ENCODE data around the gene FOXG1. TPM values are rescaled to one million over a fixed set of nuclear protein-coding genes. Genes with fewer than 3 reads are reported as not detected.

FOXG1 gene
- polyA plus RNA-seq, 2 of the 4 experiments (the other 2 are of a cell fraction) = 0.01 to 0.10 TPM

- TF ChIP-seq NR3C1 (IDR thresholded peaks at IDR 0.05) (no peak), KDM1A (IDR thresholded peaks at IDR 0.05; ENCODE audit: low read depth) (no peak)
These were observed 15.0 kb upstream of the FOXG1 start (continued) for GRCh38 chr14:28751467-28752058.

GRCh38 chr14:28754209-28754985, 12.2 kb upstream of the FOXG1 start:
- ChIA-PET CTCF (interaction anchor here (0.6 to 3.2 kb wide), 23 partner anchors 8 to 1516 kb away, joined by 3 to 21 read pairs (median 4); partner anchors contain the start of gene FOXG1), POLR2A (no interaction called here)
- H3K4me2 ChIP-seq = no peak overlapping the region
- H3K27ac ChIP-seq = no peak overlapping the region
- peak; percentile 81 for TF ChIP-seq CTCF (IDR thresholded peaks at IDR 0.05)
- TF ChIP-seq MYC (IDR thresholded peaks at IDR 0.05; ENCODE audit: borderline replicate concordance, low read length) = no peak
- TF ChIP-seq SMC3 (IDR thresholded peaks at IDR 0.05) = peak; percentile 58
- TF ChIP-seq RCOR1 (IDR thresholded peaks at IDR 0.05; ENCODE audit: low read depth, low read length) = no peak
- TF ChIP-seq, protein P1, sequence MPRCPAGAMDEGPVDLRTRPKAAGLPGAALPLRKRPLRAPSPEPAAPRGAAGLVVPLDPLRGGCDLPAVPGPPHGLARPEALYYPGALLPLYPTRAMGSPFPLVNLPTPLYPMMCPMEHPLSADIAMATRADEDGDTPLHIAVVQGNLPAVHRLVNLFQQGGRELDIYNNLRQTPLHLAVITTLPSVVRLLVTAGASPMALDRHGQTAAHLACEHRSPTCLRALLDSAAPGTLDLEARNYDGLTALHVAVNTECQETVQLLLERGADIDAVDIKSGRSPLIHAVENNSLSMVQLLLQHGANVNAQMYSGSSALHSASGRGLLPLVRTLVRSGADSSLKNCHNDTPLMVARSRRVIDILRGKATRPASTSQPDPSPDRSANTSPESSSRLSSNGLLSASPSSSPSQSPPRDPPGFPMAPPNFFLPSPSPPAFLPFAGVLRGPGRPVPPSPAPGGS (IDR thresholded peaks at IDR 0.05) = no peak
- no peak for TF ChIP-seq PBX3 (IDR thresholded peaks at IDR 0.05)
- TF ChIP-seq RAD21 (conservative IDR thresholded peaks at IDR 0.05 in 1 of 2, IDR thresholded peaks at IDR 0.05 in 1 of 2) = peak; percentile 79 to 84
- no peak overlapping the region for H3K4me3 ChIP-seq
- H3K4me1 ChIP-seq = no peaks in the 10 kb centered on the region
- FAIRE-seq (no peak), ATAC-seq (peak; percentile 75 to 85; a peak in 4 of 6 replicates), DNase-seq (ENCODE audit: low read depth in 1 of 2, low spot score in 1 of 2) (peak; percentile 40 to 57)
- WGBS (ENCODE audit: missing lambda C conversion rate) = 12% methylated on average over 9 of the region's 9 CpGs
- no peaks in the 10 kb centered on the region for H3K9me3 ChIP-seq

DNA sequence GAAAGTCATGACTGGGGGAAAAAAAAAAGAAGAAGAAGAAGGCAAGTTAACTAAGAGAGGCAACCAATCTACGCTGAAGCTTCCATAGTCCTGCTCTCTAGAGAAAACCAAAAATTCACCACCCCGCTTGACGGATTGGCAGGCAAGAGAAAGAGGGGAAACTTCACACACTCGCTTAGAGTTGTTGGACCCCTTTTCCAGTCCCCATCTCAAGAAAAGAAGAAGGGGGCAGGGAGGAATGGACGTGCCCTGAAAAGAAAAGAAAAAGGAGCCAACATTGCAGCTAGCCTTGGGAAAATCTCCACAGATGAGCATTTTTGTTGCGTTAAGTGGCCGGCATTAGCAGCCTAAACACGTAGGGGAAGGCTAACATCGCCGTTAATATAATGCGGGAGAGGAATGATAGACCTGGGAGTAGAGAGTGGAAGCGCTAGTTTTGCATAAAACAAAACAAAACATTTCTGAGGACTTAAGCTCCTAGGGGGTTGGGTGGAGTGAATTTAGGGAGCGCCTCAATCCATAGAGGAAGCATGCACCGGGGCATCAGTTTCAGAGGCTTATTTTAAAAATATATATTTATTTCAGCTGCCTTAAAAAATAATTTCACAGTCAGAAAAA, 11.3 kb upstream of the FOXG1 start:
- POLR2A ChIA-PET = no interaction called here
- ATAC-seq (no peak), DNase-seq (ENCODE audit: low read depth in 1 of 2, low spot score in 1 of 2) (no peak), FAIRE-seq (no peak)
- Histone ChIP-seq H3K27ac (no peak overlapping the region), H3K4me2 (no peak overlapping the region), H3K9me3 (no peaks in the 10 kb centered on the region), H3K4me1 (no peaks in the 10 kb centered on the region), H3K4me3 (no peak overlapping the region)
- CTCF ChIA-PET = interaction anchor here (0.6 to 3.2 kb wide), 20 partner anchors 9 to 1515 kb away, joined by 3 to 21 read pairs (median 4); partner anchors contain the start of gene FOXG1
- 64% methylated on average over 14 of the region's 14 CpGs for WGBS (ENCODE audit: missing lambda C conversion rate)
- no peak for TF ChIP-seq HOXA7 (CRISPR knock-in tag; IDR thresholded peaks at IDR 0.05)
- TF ChIP-seq CHD2 (IDR thresholded peaks at IDR 0.05; ENCODE audit: low read length, partially characterized antibody) = no peak
- TF ChIP-seq, protein P2, sequence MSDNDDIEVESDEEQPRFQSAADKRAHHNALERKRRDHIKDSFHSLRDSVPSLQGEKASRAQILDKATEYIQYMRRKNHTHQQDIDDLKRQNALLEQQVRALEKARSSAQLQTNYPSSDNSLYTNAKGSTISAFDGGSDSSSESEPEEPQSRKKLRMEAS (IDR thresholded peaks at IDR 0.05) = no peak
- no peak for TF ChIP-seq HOXB5 (CRISPR knock-in tag; IDR thresholded peaks at IDR 0.05)
- TF ChIP-seq, protein P3, sequence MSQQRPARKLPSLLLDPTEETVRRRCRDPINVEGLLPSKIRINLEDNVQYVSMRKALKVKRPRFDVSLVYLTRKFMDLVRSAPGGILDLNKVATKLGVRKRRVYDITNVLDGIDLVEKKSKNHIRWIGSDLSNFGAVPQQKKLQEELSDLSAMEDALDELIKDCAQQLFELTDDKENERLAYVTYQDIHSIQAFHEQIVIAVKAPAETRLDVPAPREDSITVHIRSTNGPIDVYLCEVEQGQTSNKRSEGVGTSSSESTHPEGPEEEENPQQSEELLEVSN (IDR thresholded peaks at IDR 0.05; ENCODE audit: borderline replicate concordance, low read depth) = no peak
- TF ChIP-seq MYC (IDR thresholded peaks at IDR 0.05; ENCODE audit: borderline replicate concordance, low read length) = no peak
- TF ChIP-seq, protein P4, sequence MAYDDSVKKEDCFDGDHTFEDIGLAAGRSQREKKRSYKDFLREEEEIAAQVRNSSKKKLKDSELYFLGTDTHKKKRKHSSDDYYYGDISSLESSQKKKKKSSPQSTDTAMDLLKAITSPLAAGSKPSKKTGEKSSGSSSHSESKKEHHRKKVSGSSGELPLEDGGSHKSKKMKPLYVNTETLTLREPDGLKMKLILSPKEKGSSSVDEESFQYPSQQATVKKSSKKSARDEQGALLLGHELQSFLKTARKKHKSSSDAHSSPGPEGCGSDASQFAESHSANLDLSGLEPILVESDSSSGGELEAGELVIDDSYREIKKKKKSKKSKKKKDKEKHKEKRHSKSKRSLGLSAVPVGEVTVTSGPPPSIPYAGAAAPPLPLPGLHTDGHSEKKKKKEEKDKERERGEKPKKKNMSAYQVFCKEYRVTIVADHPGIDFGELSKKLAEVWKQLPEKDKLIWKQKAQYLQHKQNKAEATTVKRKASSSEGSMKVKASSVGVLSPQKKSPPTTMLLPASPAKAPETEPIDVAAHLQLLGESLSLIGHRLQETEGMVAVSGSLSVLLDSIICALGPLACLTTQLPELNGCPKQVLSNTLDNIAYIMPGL (CRISPR knock-in tag; IDR thresholded peaks at IDR 0.05; ENCODE audit: borderline replicate concordance) = no peak
- no peak for TF ChIP-seq ZSCAN20 (CRISPR knock-in tag; IDR thresholded peaks at IDR 0.05)
- no peak for TF ChIP-seq POLR2AphosphoS2 (conservative IDR thresholded peaks at IDR 0.05; ENCODE audit: low read length)
- no peak for TF ChIP-seq ELK1 (IDR thresholded peaks at IDR 0.05; ENCODE audit: low read depth, low read length)
- TF ChIP-seq EHF (CRISPR knock-in tag; IDR thresholded peaks at IDR 0.05) = no peak
